K562 (cell line): Measurements from ENCODE around the gene COX6B2. TPM values are rescaled to one million over a fixed set of nuclear protein-coding genes. Genes with fewer than 3 reads are reported as not detected.

ENCODE experiments used
- BHLHE40 ChIP-seq: IDR thresholded peaks from 2 replicates; pipeline ENCODE4 v1.6.1; 2011; ENCODE audit warnings: low read length, improper control_type of control experiment
- C11orf30 ChIP-seq: fragments of 450-650 bp; IDR thresholded peaks from 2 replicates; pipeline ENCODE4 v1.6.1; 2016; ENCODE audit warnings: low read depth, mild to moderate bottlenecking
- JUND ChIP-seq, 2 experiments: IDR thresholded peaks; 2 replicates in 1 of 2; 3 replicates in 1 of 2; pipeline ENCODE4 v1.6.1; 2011; ENCODE audit warnings: borderline replicate concordance in 2 of 2, low read depth in 2 of 2, low read length in 2 of 2, improper control_type of control experiment in 1 of 2, missing biosample characterization in 1 of 2, missing genetic modification characterization in 1 of 2, missing genetic modification reagents in 1 of 2
- RBM39 ChIP-seq: fragments of 200-400 bp; formaldehyde crosslinking; optimal IDR thresholded peaks from 2 replicates; pipeline ENCODE3; 2018; ENCODE audit warnings: low read depth, low read length
- SMARCE1 ChIP-seq: fragments of 450-650 bp; IDR thresholded peaks from 2 replicates; pipeline ENCODE4 v1.7.1; 2016; ENCODE audit warnings: mild to moderate bottlenecking
- XRCC4 ChIP-seq: IDR thresholded peaks from one replicate; pipeline ENCODE4 v1.6.1; 2011; ENCODE audit not compliant: insufficient read depth, insufficient read length; ENCODE audit errors: extremely low read depth
- ZNF561 ChIP-seq: fragments of 450-650 bp; formaldehyde crosslinking; conservative IDR thresholded peaks from 2 replicates; pipeline ENCODE4 v1.4.0; 2020; ENCODE audit warnings: mild to moderate bottlenecking, moderate library complexity
- ZNF583 ChIP-seq: fragments of 250-450 bp; sonication (Bioruptor Pico); IDR thresholded peaks from 2 replicates; pipeline ENCODE4 v1.4.0; 2020
- polyA plus RNA-seq, 8 experiments: library from polyadenylated mRNA; depleted of rRNA in 4 of 8; stranded (reverse) in 5 of 8; unstranded in 3 of 8; fragments of >200 nt; fragmentation: Nextera tagmentation in 2 of 8; fragmentation: Illumina TruSeq in 1 of 8; extraction: Ambion mirVana in 2 of 8; extraction: Trizol in 1 of 8; gene quantifications; 2 replicates each; pipeline versions ENCODE4 v1.2.1 to v1.2.3, GENCODE V29; 2011 to 2014; ENCODE audit warnings: inconsistent platforms in 1 of 8, missing spikeins in 1 of 8
- total RNA-seq, 7 experiments: library from RNA; depleted of rRNA in 6 of 7; stranded (reverse); fragments of >200 nt in 6 of 7; fragmentation: Illumina TruSeq in 2 of 7; extraction: Trizol in 2 of 7; gene quantifications; 2 replicates each; pipeline versions ENCODE4 v1.2.1 to v1.2.3, GENCODE V29; 2011 to 2021; ENCODE audit warnings: low replicate concordance in 1 of 7
- TF ChIP-seq, protein P1 (sequence below): fragments of 450-650 bp; formaldehyde crosslinking; IDR thresholded peaks from 2 replicates; pipeline ENCODE4 v1.4.0; 2020; ENCODE audit warnings: mild to moderate bottlenecking, mixed read lengths
- TF ChIP-seq, protein P2 (sequence below): fragments of 450-650 bp; IDR thresholded peaks from 2 replicates; pipeline ENCODE4 v1.6.1; 2017; ENCODE audit warnings: antibody characterized with exemption, mild to moderate bottlenecking
- TF ChIP-seq, protein P3 (sequence below): sonication (generic); formaldehyde crosslinking; IDR thresholded peaks from 2 replicates; pipeline ENCODE4 v1.5.0; 2020; ENCODE audit warnings: missing genetic modification reagents

COX6B2 gene
- total and polyA plus RNA-seq, 9 of the 15 experiments (the other 6 are each of a cell fraction or from before 2014, with no cell fraction given): 0.40 to 2.5 (median 0.83) TPM

DNA sequence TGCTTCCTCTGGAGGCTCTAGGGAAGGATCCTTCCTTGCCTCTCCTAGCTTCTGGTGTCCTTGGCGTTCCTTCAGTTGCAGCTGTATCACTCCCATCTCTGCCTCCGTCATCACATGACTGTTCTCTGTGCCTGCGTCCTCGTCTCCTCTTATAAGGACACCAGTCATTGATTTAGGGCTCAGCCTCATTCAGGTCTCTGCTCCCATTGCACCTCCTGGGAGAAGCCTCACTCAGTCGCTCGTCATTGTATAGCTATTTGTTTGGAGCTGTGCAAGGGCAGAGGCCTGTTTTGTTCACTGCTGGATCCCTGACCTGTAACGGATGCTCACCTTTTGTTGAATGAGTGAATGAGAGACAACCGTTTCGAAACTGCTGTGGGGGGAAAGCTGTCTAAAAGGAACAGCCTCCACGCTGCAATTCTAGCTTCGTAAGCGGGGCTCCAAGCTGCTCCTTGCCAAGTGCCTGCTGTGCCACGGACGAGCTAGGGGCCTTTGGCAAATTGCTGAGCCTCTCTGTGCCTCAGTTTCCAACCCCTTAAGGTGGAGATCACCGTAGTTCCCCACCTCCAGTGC lies 53.5 kb downstream of the COX6B2 start (continued):
- TF ChIP-seq, protein P1, sequence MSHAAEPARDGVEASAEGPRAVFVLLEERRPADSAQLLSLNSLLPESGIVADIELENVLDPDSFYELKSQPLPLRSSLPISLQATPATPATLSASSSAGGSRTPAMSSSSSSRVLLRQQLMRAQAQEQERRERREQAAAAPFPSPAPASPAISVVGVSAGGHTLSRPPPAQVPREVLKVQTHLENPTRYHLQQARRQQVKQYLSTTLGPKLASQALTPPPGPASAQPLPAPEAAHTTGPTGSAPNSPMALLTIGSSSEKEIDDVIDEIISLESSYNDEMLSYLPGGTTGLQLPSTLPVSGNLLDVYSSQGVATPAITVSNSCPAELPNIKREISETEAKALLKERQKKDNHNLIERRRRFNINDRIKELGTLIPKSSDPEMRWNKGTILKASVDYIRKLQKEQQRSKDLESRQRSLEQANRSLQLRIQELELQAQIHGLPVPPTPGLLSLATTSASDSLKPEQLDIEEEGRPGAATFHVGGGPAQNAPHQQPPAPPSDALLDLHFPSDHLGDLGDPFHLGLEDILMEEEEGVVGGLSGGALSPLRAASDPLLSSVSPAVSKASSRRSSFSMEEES (CRISPR knock-in tag): peak; percentile 37
- TF ChIP-seq C11orf30 (no peak), XRCC4 (no peak), ZNF583 (0 out of 2 replicates have a peak, but pooled peaks have one; percentile 77), SMARCE1 (no peak), ZNF561 (no peak), BHLHE40 (peak; percentile 15; the same call in 1 of the 2 replicates), RBM39 (no peak), JUND (IDR thresholded peaks at IDR 0.05; ENCODE audit: borderline replicate concordance, low read depth, low read length) (0 out of 2 replicates have a peak, but pooled peaks have one; percentile 16), JUND (tag; IDR thresholded peaks at IDR 0.05; ENCODE audit: borderline replicate concordance, low read depth, low read length) (no peak)
- TF ChIP-seq, protein P2, sequence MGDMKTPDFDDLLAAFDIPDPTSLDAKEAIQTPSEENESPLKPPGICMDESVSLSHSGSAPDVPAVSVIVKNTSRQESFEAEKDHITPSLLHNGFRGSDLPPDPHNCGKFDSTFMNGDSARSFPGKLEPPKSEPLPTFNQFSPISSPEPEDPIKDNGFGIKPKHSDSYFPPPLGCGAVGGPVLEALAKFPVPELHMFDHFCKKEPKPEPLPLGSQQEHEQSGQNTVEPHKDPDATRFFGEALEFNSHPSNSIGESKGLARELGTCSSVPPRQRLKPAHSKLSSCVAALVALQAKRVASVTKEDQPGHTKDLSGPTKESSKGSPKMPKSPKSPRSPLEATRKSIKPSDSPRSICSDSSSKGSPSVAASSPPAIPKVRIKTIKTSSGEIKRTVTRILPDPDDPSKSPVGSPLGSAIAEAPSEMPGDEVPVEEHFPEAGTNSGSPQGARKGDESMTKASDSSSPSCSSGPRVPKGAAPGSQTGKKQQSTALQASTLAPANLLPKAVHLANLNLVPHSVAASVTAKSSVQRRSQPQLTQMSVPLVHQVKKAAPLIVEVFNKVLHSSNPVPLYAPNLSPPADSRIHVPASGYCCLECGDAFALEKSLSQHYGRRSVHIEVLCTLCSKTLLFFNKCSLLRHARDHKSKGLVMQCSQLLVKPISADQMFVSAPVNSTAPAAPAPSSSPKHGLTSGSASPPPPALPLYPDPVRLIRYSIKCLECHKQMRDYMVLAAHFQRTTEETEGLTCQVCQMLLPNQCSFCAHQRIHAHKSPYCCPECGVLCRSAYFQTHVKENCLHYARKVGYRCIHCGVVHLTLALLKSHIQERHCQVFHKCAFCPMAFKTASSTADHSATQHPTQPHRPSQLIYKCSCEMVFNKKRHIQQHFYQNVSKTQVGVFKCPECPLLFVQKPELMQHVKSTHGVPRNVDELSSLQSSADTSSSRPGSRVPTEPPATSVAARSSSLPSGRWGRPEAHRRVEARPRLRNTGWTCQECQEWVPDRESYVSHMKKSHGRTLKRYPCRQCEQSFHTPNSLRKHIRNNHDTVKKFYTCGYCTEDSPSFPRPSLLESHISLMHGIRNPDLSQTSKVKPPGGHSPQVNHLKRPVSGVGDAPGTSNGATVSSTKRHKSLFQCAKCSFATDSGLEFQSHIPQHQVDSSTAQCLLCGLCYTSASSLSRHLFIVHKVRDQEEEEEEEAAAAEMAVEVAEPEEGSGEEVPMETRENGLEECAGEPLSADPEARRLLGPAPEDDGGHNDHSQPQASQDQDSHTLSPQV: 0 out of 2 replicates have a peak, but pooled peaks have one; percentile 10
- TF ChIP-seq, protein P3, sequence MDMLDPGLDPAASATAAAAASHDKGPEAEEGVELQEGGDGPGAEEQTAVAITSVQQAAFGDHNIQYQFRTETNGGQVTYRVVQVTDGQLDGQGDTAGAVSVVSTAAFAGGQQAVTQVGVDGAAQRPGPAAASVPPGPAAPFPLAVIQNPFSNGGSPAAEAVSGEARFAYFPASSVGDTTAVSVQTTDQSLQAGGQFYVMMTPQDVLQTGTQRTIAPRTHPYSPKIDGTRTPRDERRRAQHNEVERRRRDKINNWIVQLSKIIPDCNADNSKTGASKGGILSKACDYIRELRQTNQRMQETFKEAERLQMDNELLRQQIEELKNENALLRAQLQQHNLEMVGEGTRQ (CRISPR knock-in tag): peak; percentile 35; the same call in 1 of the 2 replicates
- TF ChIP-seq, all 486 proteins: peak for 13
